Measurements from ENCODE around the gene VNN1. TPM values are rescaled to one million over a fixed set of nuclear protein-coding genes. Genes with fewer than 3 reads are reported as not detected.
"Not testable (repeated sequence)": the region's sequence is repeated elsewhere in the genome, so short reads cannot be mapped to it uniquely, and the experiment has no call there.

The VNN1 gene
- total and polyA plus RNA-seq, 4 donors, result 0.69 to 21.8 (median 3.1) TPM

- Histone ChIP-seq H3K4me3 (ENCODE audit: low read length in 2 of 2) (no peak overlapping the region), H3K36me3 (ENCODE audit: control insufficient read depth in 1 of 2, insufficient read depth in 2 of 2, low read length in 1 of 2) (no peaks in the 10 kb centered on the region), H3K27me3 (ENCODE audit: control insufficient read depth in 1 of 2, insufficient read depth in 2 of 2, low read length in 1 of 2) (no peaks in the 10 kb centered on the region), H3K4me1 (ENCODE audit: control insufficient read depth in 1 of 2, insufficient read depth in 2 of 2, low read length in 2 of 2) (no peaks in the 10 kb centered on the region), H3K9me3 (ENCODE audit: control insufficient read depth, low read length) (no peaks in the 10 kb centered on the region), H3K27ac (ENCODE audit: low read depth in 1 of 2, low read length in 2 of 2) (no peak overlapping the region)
- no peak for DNase-seq
- intact Hi-C loops (cut with DNase I), result no loop called here
- no peak for ATAC-seq (ENCODE audit: low FRiP score)
- WGBS, 2 donors, result 78% methylated on average over 4 of the region's 4 CpGs
Observed at GRCh38 chr6:132690678-132691077, 23.2 kb downstream of the VNN1 start.

GRCh38 chr6:132687306-132687705 is 26.5 kb downstream of the VNN1 start:
- Histone ChIP-seq H3K4me3 (ENCODE audit: low read length in 2 of 2) (no peak overlapping the region), H3K9me3 (ENCODE audit: control insufficient read depth, low read length) (peaks cover under 1% of the 10 kb centered on the region), H3K27ac (ENCODE audit: low read depth in 1 of 2, low read length in 2 of 2) (no peak overlapping the region), H3K27me3 (ENCODE audit: control insufficient read depth in 1 of 2, insufficient read depth in 2 of 2, low read length in 1 of 2) (no peaks in the 10 kb centered on the region), H3K4me1 (ENCODE audit: control insufficient read depth in 1 of 2, insufficient read depth in 2 of 2, low read length in 2 of 2) (no peaks in the 10 kb centered on the region), H3K36me3 (ENCODE audit: control insufficient read depth in 1 of 2, insufficient read depth in 2 of 2, low read length in 1 of 2) (no peaks in the 10 kb centered on the region)
- no peak for DNase-seq
- intact Hi-C loops (cut with DNase I), result no loop called here
- no peak for ATAC-seq (ENCODE audit: low FRiP score)
- WGBS, 2 donors, result 73 to 75% methylated on average over 5 of the region's 5 CpGs

GRCh38 chr6:132686531-132686930 is 27.3 kb downstream of the VNN1 start:
- Histone ChIP-seq H3K4me1 (ENCODE audit: control insufficient read depth in 1 of 2, insufficient read depth in 2 of 2, low read length in 2 of 2) (no peaks in the 10 kb centered on the region), H3K36me3 (ENCODE audit: control insufficient read depth in 1 of 2, insufficient read depth in 2 of 2, low read length in 1 of 2) (no peaks in the 10 kb centered on the region), H3K27me3 (ENCODE audit: control insufficient read depth in 1 of 2, insufficient read depth in 2 of 2, low read length in 1 of 2) (no peaks in the 10 kb centered on the region), H3K9me3 (ENCODE audit: control insufficient read depth, low read length) (peaks cover 1% of the 10 kb centered on the region), H3K4me3 (ENCODE audit: low read length in 2 of 2) (no peak overlapping the region), H3K27ac (ENCODE audit: low read depth in 1 of 2, low read length in 2 of 2) (no peak overlapping the region)
- WGBS, 2 donors, result 90 to 91% methylated on average over 3 of the region's 3 CpGs
- ATAC-seq (ENCODE audit: low FRiP score), result no peak
- intact Hi-C loops (cut with DNase I), result no loop called here
- no peak for DNase-seq

GRCh38 chr6:132685009-132685408 is 28.8 kb downstream of the VNN1 start:
- H3K4me1 ChIP-seq (ENCODE audit: control insufficient read depth in 1 of 2, insufficient read depth in 2 of 2, low read length in 2 of 2), result no peaks in the 10 kb centered on the region
- 90 to 92% methylated on average over 3 of the region's 3 CpGs for WGBS, 2 donors
- intact Hi-C loops (cut with DNase I), result no loop called here
- H3K36me3 ChIP-seq (ENCODE audit: control insufficient read depth in 1 of 2, insufficient read depth in 2 of 2, low read length in 1 of 2), result no peaks in the 10 kb centered on the region
- peaks cover 1% of the 10 kb centered on the region for H3K9me3 ChIP-seq (ENCODE audit: control insufficient read depth, low read length)
- no peak overlapping the region for H3K4me3 ChIP-seq (ENCODE audit: low read length in 2 of 2)
- H3K27ac ChIP-seq (ENCODE audit: low read depth in 1 of 2, low read length in 2 of 2), result no peak overlapping the region
- ATAC-seq (ENCODE audit: low FRiP score), result no peak
- no peak for DNase-seq
- H3K27me3 ChIP-seq (ENCODE audit: control insufficient read depth in 1 of 2, insufficient read depth in 2 of 2, low read length in 1 of 2), result peaks cover 0 to 1% of the 10 kb centered on the region in 2 donors

GRCh38 chr6:132684272-132684671 is 29.6 kb downstream of the VNN1 start:
- intact Hi-C loops (cut with DNase I), result no loop called here
- H3K27me3 ChIP-seq (ENCODE audit: control insufficient read depth in 1 of 2, insufficient read depth in 2 of 2, low read length in 1 of 2), result peaks cover 0 to 1% of the 10 kb centered on the region in 2 donors
- H3K9me3 ChIP-seq (ENCODE audit: control insufficient read depth, low read length), result peaks cover 1% of the 10 kb centered on the region
- no peaks in the 10 kb centered on the region for H3K36me3 ChIP-seq (ENCODE audit: control insufficient read depth in 1 of 2, insufficient read depth in 2 of 2, low read length in 1 of 2)
- no peak for ATAC-seq (ENCODE audit: low FRiP score)
- H3K27ac ChIP-seq (ENCODE audit: low read depth in 1 of 2, low read length in 2 of 2), result no peak overlapping the region
- H3K4me3 ChIP-seq (ENCODE audit: low read length in 2 of 2), result no peak overlapping the region
- 81 to 82% methylated on average over 6 of the region's 6 CpGs for WGBS, 2 donors
- no peak for DNase-seq
- H3K4me1 ChIP-seq (ENCODE audit: control insufficient read depth in 1 of 2, insufficient read depth in 2 of 2, low read length in 2 of 2), result no peaks in the 10 kb centered on the region

GRCh38 chr6:132683543-132683942 is 30.3 kb downstream of the VNN1 start:
- ATAC-seq (ENCODE audit: low FRiP score), result no peak
- intact Hi-C loops (cut with DNase I), result no loop called here

GRCh38 chr6:132679094-132679493 is 34.8 kb downstream of the VNN1 start:
- not testable (repeated sequence) for H3K4me1 ChIP-seq (ENCODE audit: control insufficient read depth in 1 of 2, insufficient read depth in 2 of 2, low read length in 2 of 2); H3K4me3 ChIP-seq (ENCODE audit: low read length in 2 of 2); H3K27me3 ChIP-seq (ENCODE audit: control insufficient read depth in 1 of 2, insufficient read depth in 2 of 2, low read length in 1 of 2); ATAC-seq (ENCODE audit: low FRiP score); H3K36me3 ChIP-seq (ENCODE audit: control insufficient read depth in 1 of 2, insufficient read depth in 2 of 2, low read length in 1 of 2); DNase-seq; H3K27ac ChIP-seq (ENCODE audit: low read depth in 1 of 2, low read length in 2 of 2); H3K9me3 ChIP-seq (ENCODE audit: control insufficient read depth, low read length)
- intact Hi-C loops (cut with DNase I), result loop anchor here in 1 of 2 donors (10.0 kb wide), 1 partner anchor 116 kb away; the partner anchor contains the start of gene SLC18B1

More at GRCh38 chr6:132683543-132683942, 30.3 kb downstream of the VNN1 start:
- Histone ChIP-seq H3K27me3 (ENCODE audit: control insufficient read depth in 1 of 2, insufficient read depth in 2 of 2, low read length in 1 of 2) (peaks cover 0 to 1% of the 10 kb centered on the region in 2 donors), H3K36me3 (ENCODE audit: control insufficient read depth in 1 of 2, insufficient read depth in 2 of 2, low read length in 1 of 2) (no peaks in the 10 kb centered on the region), H3K27ac (ENCODE audit: low read depth in 1 of 2, low read length in 2 of 2) (no peak overlapping the region), H3K9me3 (ENCODE audit: control insufficient read depth, low read length) (peaks cover 1% of the 10 kb centered on the region), H3K4me1 (ENCODE audit: control insufficient read depth in 1 of 2, insufficient read depth in 2 of 2, low read length in 2 of 2) (no peaks in the 10 kb centered on the region), H3K4me3 (ENCODE audit: low read length in 2 of 2) (no peak overlapping the region)
- 69 to 80% methylated on average over 6 of the region's 6 CpGs for WGBS, 2 donors
- DNase-seq, result no peak

- no peaks in the 10 kb centered on the region for H3K9me3 ChIP-seq (ENCODE audit: control insufficient read depth, low read length)
- H3K27me3 ChIP-seq (ENCODE audit: control insufficient read depth in 1 of 2, insufficient read depth in 2 of 2, low read length in 1 of 2), result peaks cover 0 to 1% of the 10 kb centered on the region in 2 donors
- ATAC-seq (ENCODE audit: low FRiP score) (no peak), DNase-seq (no peak)
- H3K4me1 ChIP-seq (ENCODE audit: control insufficient read depth in 1 of 2, insufficient read depth in 2 of 2, low read length in 2 of 2), result no peaks in the 10 kb centered on the region
- no peak overlapping the region for H3K27ac ChIP-seq (ENCODE audit: low read depth in 1 of 2, low read length in 2 of 2)
- intact Hi-C loops (cut with DNase I), result loop anchor here in 1 of 2 donors (10.0 kb wide), 1 partner anchor 119 kb away; the partner anchor contains the start of gene SLC18B1
- no peak overlapping the region for H3K4me3 ChIP-seq (ENCODE audit: low read length in 2 of 2)
- H3K36me3 ChIP-seq (ENCODE audit: control insufficient read depth in 1 of 2, insufficient read depth in 2 of 2, low read length in 1 of 2), result no peaks in the 10 kb centered on the region
Observed at GRCh38 chr6:132675749-132676148, 38.1 kb downstream of the VNN1 start.

GRCh38 chr6:132675002-132675401 is 38.9 kb downstream of the VNN1 start:
- Histone ChIP-seq H3K27me3 (ENCODE audit: control insufficient read depth in 1 of 2, insufficient read depth in 2 of 2, low read length in 1 of 2) (no peaks in the 10 kb centered on the region), H3K9me3 (ENCODE audit: control insufficient read depth, low read length) (no peaks in the 10 kb centered on the region), H3K4me1 (ENCODE audit: control insufficient read depth in 1 of 2, insufficient read depth in 2 of 2, low read length in 2 of 2) (no peaks in the 10 kb centered on the region), H3K27ac (ENCODE audit: low read depth in 1 of 2, low read length in 2 of 2) (no peak overlapping the region), H3K4me3 (ENCODE audit: low read length in 2 of 2) (no peak overlapping the region), H3K36me3 (ENCODE audit: control insufficient read depth in 1 of 2, insufficient read depth in 2 of 2, low read length in 1 of 2) (no peaks in the 10 kb centered on the region)
- ATAC-seq (ENCODE audit: low FRiP score) (no peak), DNase-seq (no peak)
- intact Hi-C loops (cut with DNase I), result loop anchor here in 1 of 2 donors (10.0 kb wide), 1 partner anchor 120 kb away; the partner anchor contains the start of gene SLC18B1
- WGBS, 2 donors, result 78 to 82% methylated on average over 3 of the region's 3 CpGs
